T-helper 2 cell (primary cell): ENCODE results near the gene AKAP13.
"Not testable (repeated sequence)": the region's sequence is repeated elsewhere in the genome, so short reads cannot be mapped to it uniquely, and the experiment has no call there.

Experiments
- DNase-seq, 5 experiments: peaks; one replicate each; pipeline versions ENCODE4 v3.0.0 to v3.0.0-alpha.2; 2012 to 2022

AKAP13 gene

DNA sequence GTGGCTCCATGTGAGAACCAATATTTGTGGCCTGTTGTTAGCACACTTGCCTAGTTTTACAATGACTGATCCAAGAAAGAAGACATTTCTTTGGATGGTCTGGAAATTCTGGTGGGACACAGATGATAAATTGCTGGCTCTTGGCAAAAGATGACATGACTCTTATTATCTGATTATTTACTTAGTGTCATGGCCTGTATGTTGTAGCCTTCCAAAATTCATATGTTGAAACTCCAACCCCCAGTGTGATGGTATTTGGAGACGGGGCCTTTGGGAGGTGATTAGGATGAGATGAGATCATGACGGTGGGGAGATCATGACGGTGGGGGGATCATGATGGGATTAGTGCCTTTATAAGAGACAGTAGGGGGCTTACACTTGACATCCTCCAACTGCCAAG lies 30.0 kb upstream of the AKAP13 start:
- DNase-seq: no peak

DNA sequence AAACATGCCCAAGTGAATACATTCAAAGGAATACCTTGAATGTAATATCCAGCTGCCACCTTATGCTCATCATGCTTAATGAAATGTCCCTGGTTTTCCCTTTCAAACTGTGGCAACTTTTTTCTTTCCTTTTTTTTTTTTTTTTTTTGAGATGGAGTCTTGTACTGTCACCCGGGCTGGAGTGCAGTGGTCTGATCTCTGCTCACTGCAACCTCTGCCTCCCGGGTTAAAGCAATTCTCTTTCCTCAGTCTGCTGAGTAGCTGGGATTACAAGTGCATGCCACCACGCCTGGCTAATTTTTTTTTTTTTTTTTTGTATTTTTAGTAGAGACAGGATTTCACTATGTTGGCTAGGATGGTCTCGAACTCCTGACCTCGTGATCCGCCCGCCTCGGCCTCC lies 28.9 kb upstream of the AKAP13 start:
- not testable (repeated sequence) for DNase-seq

DNA sequence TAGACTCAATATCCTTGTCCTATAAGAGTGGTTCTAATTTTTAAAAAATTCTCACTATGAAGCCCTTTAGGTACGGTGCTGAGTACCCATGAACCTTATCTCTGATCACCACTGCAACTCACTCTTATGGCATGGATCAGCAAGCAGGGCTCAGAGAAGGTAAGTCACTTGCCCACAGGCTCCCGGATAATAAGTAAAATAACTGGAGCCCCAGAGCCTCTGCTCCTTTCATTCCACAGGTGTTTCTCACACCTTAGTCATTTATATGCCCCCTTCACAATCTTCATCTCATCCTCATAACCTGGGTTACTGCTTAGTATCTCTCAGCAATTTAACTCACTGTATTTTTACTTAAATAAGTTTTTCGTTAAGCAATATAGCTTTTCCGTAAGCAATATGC lies 28.4 kb upstream of the AKAP13 start:
- no peak for DNase-seq

DNA sequence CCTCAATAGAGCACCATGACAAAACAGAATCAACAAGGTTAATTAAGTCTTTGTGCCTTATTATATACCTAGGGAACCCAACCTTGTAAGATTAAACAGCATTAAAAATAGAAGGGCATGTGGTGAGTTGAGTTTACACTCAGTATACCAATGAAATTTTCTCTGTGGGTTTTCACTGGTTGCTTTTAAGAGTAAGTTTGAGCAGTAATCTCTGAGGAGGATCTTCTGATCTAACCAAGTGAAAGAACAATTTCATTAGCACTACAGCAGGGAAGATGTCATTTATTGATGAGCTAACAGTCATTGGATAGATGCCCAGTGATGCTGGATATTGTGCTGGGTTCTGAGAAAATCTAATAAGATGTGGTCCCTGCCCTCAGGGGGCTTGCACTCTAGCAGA lies 26.9 kb upstream of the AKAP13 start:
- peak in 1 of 5 experiments; percentile 71 for DNase-seq

DNA sequence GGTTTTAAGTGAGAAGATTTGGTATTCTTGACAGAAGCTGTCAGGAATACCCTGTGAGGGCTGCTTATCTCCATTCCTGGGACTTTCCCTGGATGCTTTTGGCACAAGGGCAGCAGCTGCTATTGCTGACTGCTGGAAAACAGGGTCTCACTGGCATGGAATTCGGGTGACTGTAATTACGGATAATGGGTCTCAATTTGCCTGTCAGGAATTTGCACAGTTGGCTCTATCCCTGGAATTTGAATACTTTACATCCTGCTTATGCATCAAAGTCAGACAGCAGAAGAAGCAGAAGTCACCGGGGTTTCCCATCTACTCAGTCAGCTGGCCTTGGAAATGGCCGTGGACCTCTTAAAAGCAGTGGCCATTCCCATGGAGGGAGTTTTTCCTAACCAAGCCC lies 25.9 kb upstream of the AKAP13 start:
- DNase-seq: no peak

- DNase-seq: no peak
Measured at GRCh38 chr15:85354948-85355347, 25.5 kb upstream of the AKAP13 start.

DNA sequence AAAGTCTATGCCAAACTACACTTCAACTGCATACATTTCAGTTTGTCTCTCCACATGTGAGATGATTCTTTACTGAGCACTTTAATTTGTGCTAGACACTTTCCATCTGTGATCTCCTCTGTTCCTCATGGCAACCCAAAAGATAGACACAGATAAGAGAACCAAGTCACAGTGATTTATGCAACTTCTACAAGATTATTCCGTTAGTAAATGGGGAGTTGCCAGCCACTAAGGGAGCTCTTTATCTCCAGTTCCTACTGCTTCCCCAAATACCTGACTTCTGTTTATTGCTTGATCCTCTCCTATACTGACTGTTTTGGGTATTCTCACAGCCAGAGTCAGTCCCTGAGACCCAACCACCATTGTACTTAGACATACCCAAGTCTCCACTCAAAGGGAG lies 24.1 kb upstream of the AKAP13 start:
- no peak for DNase-seq

GRCh38 chr15:85361323-85361722 lies 19.1 kb upstream of the AKAP13 start:
- DNase-seq: no peak

- no peak for DNase-seq
Measured at GRCh38 chr15:85362436-85363081, 17.8 kb upstream of the AKAP13 start.

- DNase-seq: no peak
Measured at GRCh38 chr15:85365980-85366379, 14.4 kb upstream of the AKAP13 start.

DNA sequence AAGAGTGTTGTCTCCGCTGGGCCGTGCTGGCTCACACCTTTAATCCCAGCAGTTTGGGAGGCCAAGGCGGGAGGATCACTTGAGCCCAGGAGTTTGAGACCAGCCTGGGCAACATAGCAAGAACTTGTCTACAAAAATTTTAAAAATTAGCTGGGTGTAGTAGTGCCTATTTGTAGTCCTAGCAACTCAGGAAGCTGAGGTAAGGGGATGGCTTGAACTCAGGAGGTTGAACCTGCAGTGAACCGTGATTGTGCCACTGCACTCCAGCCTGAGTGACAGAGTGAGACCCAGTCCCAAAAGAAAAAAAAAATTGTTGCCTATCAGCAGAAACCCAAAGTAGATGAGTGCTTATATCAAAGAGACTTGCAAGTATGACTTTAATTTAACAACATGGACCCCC lies 12.7 kb upstream of the AKAP13 start:
- no peak for DNase-seq

GRCh38 chr15:85374831-85375230 lies 5.6 kb upstream of the AKAP13 start:
- no peak for DNase-seq

- DNase-seq: no peak
Measured at GRCh38 chr15:85377269-85377668, 3.1 kb upstream of the AKAP13 start.

DNA sequence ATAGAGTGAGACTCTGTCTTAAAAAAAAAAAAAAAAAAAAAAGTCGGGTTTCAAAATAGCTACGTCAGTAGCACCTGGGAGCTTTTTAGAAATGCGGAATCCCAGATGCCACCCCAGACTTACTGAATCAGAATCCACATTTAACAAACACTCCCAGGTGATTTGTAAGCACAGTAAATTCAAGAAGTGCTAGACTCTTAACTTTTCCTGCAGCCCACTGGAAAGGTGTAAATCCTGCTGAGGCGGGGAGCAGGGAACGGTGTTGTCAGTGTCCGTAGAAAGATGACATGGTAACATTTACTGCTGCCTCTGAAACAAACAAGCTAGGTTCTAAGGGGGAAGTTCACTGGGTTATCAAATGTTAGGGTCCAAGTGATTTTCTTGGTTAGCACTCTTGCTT lies 2.4 kb upstream of the AKAP13 start:
- no peak for DNase-seq

DNA sequence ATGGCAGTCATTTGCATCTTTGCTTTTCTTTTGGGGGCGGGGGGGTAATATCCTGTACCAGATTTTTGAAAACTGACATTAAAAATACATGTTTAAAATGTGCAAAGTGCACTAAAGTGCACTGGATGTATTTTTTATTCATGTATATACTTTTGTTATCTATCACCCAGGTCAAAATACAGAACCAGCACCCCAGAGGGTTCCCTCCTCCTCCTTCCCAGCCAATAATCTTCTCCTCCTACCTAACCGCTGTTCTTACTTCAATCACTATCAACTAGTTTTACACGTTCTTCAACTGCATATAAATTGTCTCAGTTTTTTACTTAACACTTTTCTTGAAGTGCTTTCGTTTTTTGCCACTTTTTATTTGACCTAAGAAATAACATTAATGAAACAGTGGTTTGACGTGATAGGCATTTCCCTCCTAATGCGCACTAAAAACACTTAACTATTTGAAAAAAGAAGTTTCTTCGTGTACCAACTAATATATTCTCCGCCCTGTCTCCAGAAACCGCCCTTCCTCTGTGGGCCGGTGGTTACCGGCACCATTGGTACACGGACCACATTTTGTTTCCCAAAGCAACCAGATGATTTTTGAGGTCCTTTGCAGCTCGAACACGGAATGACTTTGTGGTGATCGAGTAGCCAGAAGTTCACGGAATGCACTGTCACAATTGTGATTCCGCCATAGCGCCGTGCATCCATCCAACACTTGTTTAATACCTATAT lies 836 bp upstream of the AKAP13 start:
- DNase-seq: peak in 4 of 5 experiments; percentile 20 to 89 (median 38)

DNA sequence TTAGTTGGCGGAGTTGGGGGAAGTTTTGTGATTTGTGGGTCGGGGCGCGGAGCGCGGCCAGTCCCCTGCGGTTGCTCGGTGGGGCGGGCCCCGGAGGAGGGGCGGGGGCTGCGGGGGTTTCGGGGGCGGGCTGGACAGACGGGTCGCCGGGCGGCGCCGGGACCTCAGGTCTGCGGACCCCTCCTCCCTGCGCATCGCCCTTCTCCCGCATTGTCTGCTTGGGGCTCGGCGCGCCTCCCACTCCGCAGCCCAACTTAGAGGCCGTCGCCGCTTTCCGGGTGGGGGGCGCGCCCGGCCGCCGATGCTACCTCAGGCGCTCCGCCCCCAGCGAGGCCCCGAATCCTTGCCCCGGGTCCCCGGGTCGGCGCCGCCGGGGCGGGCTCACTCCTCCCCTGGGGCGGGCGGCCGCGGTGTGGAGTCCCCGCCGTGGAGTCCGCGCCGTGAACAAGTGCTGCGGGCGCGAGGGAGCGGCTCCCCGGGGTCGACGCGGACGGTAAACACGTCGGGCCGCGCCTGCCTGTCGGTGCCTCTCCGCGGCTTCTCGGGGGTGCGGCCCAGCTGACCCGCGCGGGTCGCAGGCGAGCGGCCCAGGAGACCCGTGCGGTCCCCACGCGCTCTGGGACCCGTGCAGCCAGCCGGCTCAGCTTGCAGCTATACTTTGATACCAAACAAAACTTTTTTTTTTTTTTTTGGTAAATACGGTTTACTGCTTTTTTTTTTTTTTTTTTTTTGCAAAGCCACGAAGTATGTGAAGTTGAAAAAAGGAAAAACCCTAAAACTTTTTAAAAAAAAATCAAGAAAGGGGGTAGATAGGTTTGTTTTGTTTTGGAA lies 624 bp downstream of the AKAP13 start:
- peak; percentile 43 to 64 (median 62) for DNase-seq

DNA sequence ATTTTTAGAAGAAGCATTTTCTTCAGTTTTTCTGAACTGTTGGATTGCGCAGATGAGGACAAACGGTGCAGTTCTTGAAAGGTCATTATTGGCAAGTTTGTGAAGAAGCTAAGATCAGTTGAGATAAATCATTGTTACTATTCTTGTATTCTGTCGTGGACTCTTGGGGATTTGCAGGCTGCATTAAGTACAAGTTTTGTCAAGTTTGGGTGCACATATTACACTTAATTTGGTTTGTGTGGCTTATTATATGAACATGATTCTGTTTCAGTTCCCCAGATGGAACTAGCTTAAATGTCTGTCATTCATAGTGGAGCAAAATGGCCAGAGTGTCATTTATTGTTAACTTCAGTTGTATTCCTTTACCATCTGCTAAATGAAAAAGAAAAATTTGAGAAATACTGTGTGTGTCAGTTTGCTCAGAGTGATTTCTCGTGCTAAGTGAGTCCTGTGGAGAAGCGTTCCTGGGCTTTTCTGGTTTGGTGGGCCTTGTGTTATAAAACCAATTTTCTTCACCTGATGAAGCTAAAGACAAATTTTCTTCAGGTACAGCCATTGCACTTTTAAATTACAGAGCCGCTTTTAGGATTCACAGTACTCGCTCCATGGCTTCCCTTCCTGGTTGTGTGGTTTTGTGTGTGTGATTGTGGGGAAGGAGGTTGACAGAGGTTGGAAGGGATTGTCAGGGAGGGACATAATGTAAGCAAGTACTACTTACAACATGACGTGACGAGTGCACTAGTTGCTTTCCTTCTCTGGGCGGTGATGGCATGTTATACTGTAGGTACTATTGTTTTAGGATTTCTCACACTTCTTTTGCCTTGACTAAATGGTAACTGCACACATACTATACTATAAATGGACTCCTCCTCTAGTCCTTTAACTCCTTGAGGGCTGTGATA lies 1.7 kb downstream of the AKAP13 start:
- peak in 1 of 5 experiments; percentile 22 for DNase-seq

DNA sequence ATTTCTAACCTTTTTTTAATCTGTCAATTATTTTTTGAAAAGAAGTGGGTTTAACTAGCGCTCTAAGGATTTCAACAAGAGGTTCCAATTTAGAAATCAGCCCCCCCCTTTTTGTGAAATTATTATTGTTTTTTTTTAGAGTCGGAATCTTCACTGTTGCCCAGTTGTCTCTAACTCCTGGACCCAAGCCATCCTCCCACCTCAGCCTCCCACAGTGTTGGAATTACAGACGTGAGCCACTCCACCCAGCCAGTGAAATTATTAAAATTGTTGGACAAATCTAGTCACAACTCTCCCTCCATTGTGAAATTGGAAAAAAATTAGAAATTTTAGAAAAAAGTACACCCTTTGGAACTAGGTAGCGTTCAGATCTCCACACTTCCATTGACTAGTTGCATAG lies 2.5 kb downstream of the AKAP13 start:
- DNase-seq: no peak

DNA sequence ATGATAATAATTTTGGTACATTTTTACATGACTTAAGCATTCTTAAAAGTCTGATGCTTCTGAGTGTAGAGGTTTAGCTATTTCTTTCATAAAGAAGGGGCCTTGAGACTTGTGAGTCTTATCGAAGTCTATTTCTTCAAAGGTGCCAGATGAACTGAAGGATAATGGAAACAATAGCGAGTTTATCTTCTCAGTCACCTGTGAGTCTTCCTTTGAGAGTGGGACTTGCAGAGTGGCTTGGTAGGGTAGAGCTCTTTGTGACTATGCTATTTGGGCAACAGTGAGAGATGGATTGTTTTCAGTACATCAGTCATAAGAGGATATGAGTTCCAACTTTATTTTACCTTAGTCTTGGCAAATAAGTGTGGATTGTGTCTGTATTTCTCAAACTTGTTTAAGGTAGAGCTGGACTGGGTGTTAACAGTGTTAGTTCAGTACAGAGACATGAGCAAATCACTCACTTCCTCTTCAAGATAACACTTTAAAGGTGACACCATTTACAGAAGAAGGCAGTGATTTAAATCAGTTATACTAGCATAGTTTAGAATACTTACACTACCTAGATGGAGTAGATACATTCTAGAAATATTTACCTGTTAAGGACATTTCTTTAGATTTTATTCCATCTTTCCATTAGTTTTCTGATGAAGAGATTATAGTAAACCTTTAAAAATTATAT lies 3.2 kb downstream of the AKAP13 start:
- peak in 1 of 5 experiments; percentile 50 for DNase-seq

GRCh38 chr15:85386261-85386660 lies 5.9 kb downstream of the AKAP13 start:
- no peak for DNase-seq

DNA sequence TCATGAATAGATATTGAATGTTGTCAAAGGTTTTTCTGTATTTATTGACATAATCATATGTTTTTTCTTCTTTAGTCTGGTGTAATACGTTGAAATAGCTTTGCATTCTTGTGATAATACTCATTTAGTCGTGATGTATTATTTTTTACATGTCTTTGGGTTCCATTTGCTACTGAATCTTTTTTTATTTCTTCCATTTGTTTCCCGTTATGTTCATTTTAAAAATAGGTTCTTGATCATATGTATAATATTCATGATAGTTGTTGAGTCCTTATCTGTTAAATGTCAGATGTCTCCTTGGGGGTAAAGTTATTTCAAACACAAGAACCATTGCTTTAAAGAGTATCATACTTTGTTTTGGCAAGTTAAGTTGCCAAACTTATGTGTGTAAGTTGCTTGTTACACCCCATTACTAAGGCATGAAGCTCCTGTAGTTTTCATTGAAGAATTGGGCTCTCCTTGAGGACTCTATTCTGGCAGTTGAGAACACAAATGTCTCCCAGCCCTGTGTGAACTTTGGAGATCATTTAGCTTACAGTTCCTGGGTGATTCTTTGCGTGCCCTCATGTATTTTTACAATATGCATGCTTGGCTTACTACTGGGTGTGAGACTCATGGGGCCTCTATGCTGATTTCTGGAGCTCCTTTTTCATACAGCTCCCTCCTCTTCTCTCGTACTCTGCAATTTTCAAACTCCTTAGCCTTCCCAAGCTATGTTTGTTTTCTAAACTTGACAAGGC lies 8.3 kb downstream of the AKAP13 start:
- no peak for DNase-seq
